DMS 273 treated with DMSO at 0.1 percent for 48 hours (cell line): ENCODE data around the gene ACCSL.

Experiments used
- DNase-seq: peaks from one replicate; lab custom pipeline; 2025; lab: John Stamatoyannopoulos, UW

The ACCSL gene

GRCh38 chr11:44097821-44098220, 50.0 kb downstream of the ACCSL start:
- DNase-seq, result no peak

DNA sequence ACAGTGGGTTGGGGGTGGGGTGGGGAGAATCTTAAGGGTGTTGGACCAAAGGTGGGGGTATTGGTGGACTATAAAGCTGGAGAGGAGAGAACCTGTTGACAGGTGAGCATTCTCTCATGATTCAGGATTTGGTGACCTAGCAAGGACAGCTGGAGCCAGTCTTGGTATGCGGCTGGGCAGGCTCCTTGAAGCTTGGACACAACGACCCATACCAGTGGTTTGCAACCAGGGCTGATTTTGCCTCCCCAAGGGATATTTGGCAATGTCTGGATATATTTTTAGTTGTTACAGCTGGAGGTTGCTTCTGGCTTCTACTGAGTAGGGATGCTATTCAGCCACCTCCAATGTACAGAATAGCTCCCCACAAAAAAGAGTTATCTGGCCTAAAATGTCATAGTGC, 53.3 kb downstream of the ACCSL start:
- no peak for DNase-seq

- DNase-seq, result no peak
Observed at GRCh38 chr11:44104481-44105294, 56.9 kb downstream of the ACCSL start.

DNA sequence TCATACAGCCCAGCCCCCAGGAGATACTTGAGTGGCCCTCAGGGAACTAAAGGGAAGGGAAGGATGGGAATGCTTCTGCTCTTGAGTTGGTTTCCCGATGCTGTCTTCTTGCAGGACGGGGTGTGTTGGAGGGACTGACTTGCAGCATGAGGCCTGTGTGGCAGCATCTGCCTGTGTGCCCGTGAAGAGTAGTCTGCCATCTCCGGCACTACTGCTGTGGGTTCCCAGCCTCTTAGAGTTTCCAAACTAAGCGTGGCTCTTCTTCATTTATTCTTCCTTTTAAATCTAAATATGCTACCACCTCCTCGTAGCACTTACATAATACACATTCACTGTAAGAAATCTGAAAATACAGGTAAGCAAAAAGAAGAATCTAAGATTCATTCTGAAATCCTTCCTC, 60.5 kb downstream of the ACCSL start:
- DNase-seq, result no peak
